SK-N-SH treated with all-trans-retinoic acid at 6 μM for 48 hours (cell line): ENCODE data around the gene LRRC53.
A peak's percentile ranks its signal among the peaks of the same experiment; 100 is the strongest.

Experiments
- ATAC-seq: fragments of 200-7000 bp; cut with Tn5 transposase; 3 replicates; pipeline ENCODE4 v1.9.1; 2020; ENCODE audit warnings: mild to moderate bottlenecking, moderate library complexity
- CREB5 ChIP-seq: fragments of 250-450 bp; sonication (Bioruptor Pico); IDR thresholded peaks from 2 replicates; pipeline ENCODE4 v1.5.1; 2020; ENCODE audit warnings: low read depth, mild to moderate bottlenecking, moderate library complexity
- CSDC2 ChIP-seq: fragments of 250-450 bp; sonication (Bioruptor Pico); IDR thresholded peaks from 2 replicates; pipeline ENCODE4 v1.5.0; 2020; ENCODE audit warnings: mild to moderate bottlenecking, moderate library complexity
- CSRNP3 ChIP-seq: fragments of 250-450 bp; sonication (Bioruptor Pico); IDR thresholded peaks from 2 replicates; pipeline ENCODE4 v1.5.1; 2021; ENCODE audit warnings: mild to moderate bottlenecking, moderate library complexity
- GLIS3 ChIP-seq: fragments of 250-450 bp; sonication (Bioruptor Pico); IDR thresholded peaks from 2 replicates; pipeline ENCODE4 v1.5.0; 2020; ENCODE audit warnings: mild to moderate bottlenecking, moderate library complexity
- ISL1 ChIP-seq: fragments of 250-450 bp; sonication (Bioruptor Pico); IDR thresholded peaks from 2 replicates; pipeline ENCODE4 v2.1.2; 2022; ENCODE audit warnings: mild to moderate bottlenecking, moderate library complexity
- OSR1 ChIP-seq: fragments of 250-450 bp; sonication (Bioruptor Pico); IDR thresholded peaks from 2 replicates; pipeline ENCODE4 v1.8.0; 2022; ENCODE audit warnings: moderate library complexity, mild to moderate bottlenecking, inconsistent platforms
- PATZ1 ChIP-seq: fragments of 250-450 bp; sonication (Bioruptor Pico); IDR thresholded peaks from 2 replicates; pipeline ENCODE4 v1.8.0; 2020; ENCODE audit warnings: mild to moderate bottlenecking, moderate library complexity, borderline replicate concordance
- POU6F1 ChIP-seq: fragments of 250-450 bp; sonication (Bioruptor Pico); IDR thresholded peaks from 2 replicates; pipeline ENCODE4 v1.8.0; 2021; ENCODE audit warnings: low read depth, mild to moderate bottlenecking, moderate library complexity, borderline replicate concordance
- PPARA ChIP-seq: fragments of 250-450 bp; sonication (Bioruptor Pico); IDR thresholded peaks from 2 replicates; pipeline ENCODE4 v1.5.0; 2020; ENCODE audit warnings: mild to moderate bottlenecking, borderline replicate concordance
- RARB ChIP-seq: fragments of 250-450 bp; sonication (Bioruptor Pico); IDR thresholded peaks from 2 replicates; pipeline ENCODE4 v1.8.0; 2021; ENCODE audit warnings: mild to moderate bottlenecking, moderate library complexity
- SNAI2 ChIP-seq: fragments of 250-450 bp; sonication (Bioruptor Pico); IDR thresholded peaks from 2 replicates; pipeline ENCODE4 v1.5.0; 2020; ENCODE audit warnings: mild to moderate bottlenecking, moderate library complexity
- TCF4 ChIP-seq: fragments of 250-450 bp; sonication (Bioruptor Pico); IDR thresholded peaks from 2 replicates; pipeline ENCODE4 v1.8.0; 2021; ENCODE audit warnings: mild to moderate bottlenecking, moderate library complexity, borderline replicate concordance
- TOX ChIP-seq: fragments of 250-450 bp; sonication (Bioruptor Pico); IDR thresholded peaks from 2 replicates; pipeline ENCODE4 v1.8.0; 2021; ENCODE audit warnings: mild to moderate bottlenecking, moderate library complexity, borderline replicate concordance
- TSHZ2 ChIP-seq: fragments of 250-450 bp; sonication (Bioruptor Pico); IDR thresholded peaks from 2 replicates; pipeline ENCODE4 v1.5.0; 2020; ENCODE audit warnings: mild to moderate bottlenecking, moderate library complexity
- ZC3H10 ChIP-seq: fragments of 250-450 bp; sonication (Bioruptor Pico); IDR thresholded peaks from 2 replicates; pipeline ENCODE4 v1.5.1; 2021; ENCODE audit warnings: mild to moderate bottlenecking, moderate library complexity
- ZFP30 ChIP-seq: fragments of 450-650 bp; formaldehyde crosslinking; IDR thresholded peaks from 2 replicates; pipeline ENCODE4 v1.5.0; 2022; ENCODE audit warnings: mild to moderate bottlenecking, moderate library complexity
- ZNF565 ChIP-seq: fragments of 450-650 bp; formaldehyde crosslinking; conservative IDR thresholded peaks from 2 replicates; pipeline ENCODE4 v1.5.0; 2020; ENCODE audit warnings: low read depth, mild to moderate bottlenecking, moderate library complexity

LRRC53 gene

GRCh38 chr1:74480068-74480467, 32.3 kb downstream of the LRRC53 start (continued):
- TF ChIP-seq TSHZ2 (CRISPR knock-in tag): no peak

- no peak for ATAC-seq
- TF ChIP-seq CREB5 (CRISPR knock-in tag): no peak
- no peak for TF ChIP-seq ZFP30
- no peak for TF ChIP-seq CSDC2
- TF ChIP-seq SNAI2 (CRISPR knock-in tag): no peak
- no peak for TF ChIP-seq TSHZ2 (CRISPR knock-in tag)
- no peak for TF ChIP-seq OSR1 (CRISPR knock-in tag)
- TF ChIP-seq CSRNP3: no peak
- TF ChIP-seq GLIS3 (CRISPR knock-in tag): no peak
- no peak for TF ChIP-seq PATZ1 (CRISPR knock-in tag)
- TF ChIP-seq POU6F1 (CRISPR knock-in tag): no peak
- TF ChIP-seq PPARA: no peak
- no peak for TF ChIP-seq TOX (CRISPR knock-in tag)
- no peak for TF ChIP-seq ZC3H10 (CRISPR knock-in tag)
- TF ChIP-seq RARB (CRISPR knock-in tag): no peak
- TF ChIP-seq TCF4: no peak
- TF ChIP-seq ISL1 (CRISPR knock-in tag): no peak
- TF ChIP-seq ZNF565 (CRISPR knock-in tag): no peak
These were observed 33.4 kb downstream of the LRRC53 start for GRCh38 chr1:74478979-74479378.

- peak; percentile 43; the same call in 1 of the 2 replicates for TF ChIP-seq ISL1 (CRISPR knock-in tag)
- peak; percentile 87 for TF ChIP-seq ZC3H10 (CRISPR knock-in tag)
- peak; percentile 77; the same call in 1 of the 2 replicates for TF ChIP-seq TOX (CRISPR knock-in tag)
- TF ChIP-seq ZNF565 (CRISPR knock-in tag): no peak
- TF ChIP-seq PPARA: no peak
- no peak for TF ChIP-seq RARB (CRISPR knock-in tag)
- no peak for ATAC-seq
These were observed 37.8 kb downstream of the LRRC53 start for GRCh38 chr1:74474585-74474984.
